BLaER1 treated with 17β-estradiol and CSF1 and Interleukin-3, amounts not matched to agents 10 nM and 100 nM (cell line): ENCODE results near the gene CD300LB.

Experiments
- H3K27ac ChIP-seq, 11 experiments: shearing (Covaris generic); formaldehyde crosslinking; 2 replicates each; pipeline ENCODE4 v1.8.1; 2022
- H3K27me3 ChIP-seq, 11 experiments: shearing (Covaris generic); formaldehyde crosslinking; 2 replicates each; pipeline ENCODE4 v1.8.1; 2022
- H3K36me3 ChIP-seq, 11 experiments: shearing (Covaris generic); formaldehyde crosslinking; 2 replicates each; pipeline ENCODE4 v1.8.1; 2022
- H3K4me1 ChIP-seq, 10 experiments: shearing (Covaris generic); formaldehyde crosslinking; 2 replicates each; pipeline ENCODE4 v1.8.1; 2022
- H3K4me2 ChIP-seq, 11 experiments: shearing (Covaris generic); formaldehyde crosslinking; 2 replicates each; pipeline ENCODE4 v1.8.1; 2022
- H3K4me3 ChIP-seq, 10 experiments: shearing (Covaris generic); formaldehyde crosslinking; 2 replicates each; pipeline ENCODE4 v1.8.1; 2022
- H3K9ac ChIP-seq, 11 experiments: shearing (Covaris generic); formaldehyde crosslinking; 2 replicates each; pipeline ENCODE4 v1.8.1; 2022
- H3K9me3 ChIP-seq, 11 experiments: shearing (Covaris generic); formaldehyde crosslinking; replicated peaks in 1 of 11; 2 replicates each; pipeline ENCODE4 v1.8.1; 2022
- H4K20me1 ChIP-seq, 11 experiments: shearing (Covaris generic); formaldehyde crosslinking; 2 replicates each; pipeline ENCODE4 v1.8.1; 2022
- Cebpa-rat ChIP-seq, 11 experiments: shearing (Covaris generic); IDR thresholded peaks; 2 replicates each; pipeline ENCODE4 v1.8.1; 2022

Gene CD300LB

GRCh38 chr17:74545843-74546230 is 14.6 kb upstream of the CD300LB start, which contains the start of gene CD300C:
TSS of gene CD300C (minus strand) at chr17:74546115. CDS start at chr17:74545782, 333 bp downstream.
- peaks cover 0 to 26% (median 0%) of the 10 kb centered on the region in 11 experiments; a peak in 6 of 22 replicates for H3K36me3 ChIP-seq
- peak within 1 kb of the TSS; percentile 48 to 79 (median 63) for H3K9ac ChIP-seq
- H3K9me3 ChIP-seq = no peaks in the 10 kb centered on the region
- peak within 1 kb of the TSS; percentile 66 to 99 (median 91) for H3K4me2 ChIP-seq
- no peak for TF ChIP-seq Cebpa-rat (IDR thresholded peaks at IDR 0.05)
- H3K4me1 ChIP-seq = peaks cover 50 to 94% (median 72%) of the 10 kb centered on the region in 10 experiments
- peaks cover 0 to 18% (median 0%) of the 10 kb centered on the region in 11 experiments; a peak in 2 of 22 replicates for H4K20me1 ChIP-seq
- H3K4me3 ChIP-seq = peak within 1 kb of the TSS in 6 of 10 experiments; percentile 42 to 73 (median 58); a peak in 13 of 20 replicates
- no peaks in the 10 kb centered on the region for H3K27me3 ChIP-seq
- H3K27ac ChIP-seq = peak within 1 kb of the TSS; percentile 61 to 84 (median 76)

- no peaks in the 10 kb centered on the region for H3K27me3 ChIP-seq
- H3K4me3 ChIP-seq = peak overlapping the region in 6 of 10 experiments; percentile 42 to 73 (median 58); a peak in 12 of 20 replicates
- peak overlapping the region; percentile 61 to 84 (median 76); a peak in 21 of 22 replicates for H3K27ac ChIP-seq
- peaks cover 50 to 88% (median 69%) of the 10 kb centered on the region in 10 experiments for H3K4me1 ChIP-seq
- peaks cover 0 to 32% (median 0%) of the 10 kb centered on the region in 11 experiments; a peak in 6 of 22 replicates for H3K36me3 ChIP-seq
- no peaks in the 10 kb centered on the region for H3K9me3 ChIP-seq
- H3K9ac ChIP-seq = peak overlapping the region; percentile 48 to 79 (median 63)
- H3K4me2 ChIP-seq = peak overlapping the region; percentile 66 to 99 (median 91)
- no peak for TF ChIP-seq Cebpa-rat (IDR thresholded peaks at IDR 0.05)
- peaks cover 0 to 24% (median 0%) of the 10 kb centered on the region in 11 experiments; a peak in 2 of 22 replicates for H4K20me1 ChIP-seq
Observed at GRCh38 chr17:74544991-74545842, 13.9 kb upstream of the CD300LB start.

DNA sequence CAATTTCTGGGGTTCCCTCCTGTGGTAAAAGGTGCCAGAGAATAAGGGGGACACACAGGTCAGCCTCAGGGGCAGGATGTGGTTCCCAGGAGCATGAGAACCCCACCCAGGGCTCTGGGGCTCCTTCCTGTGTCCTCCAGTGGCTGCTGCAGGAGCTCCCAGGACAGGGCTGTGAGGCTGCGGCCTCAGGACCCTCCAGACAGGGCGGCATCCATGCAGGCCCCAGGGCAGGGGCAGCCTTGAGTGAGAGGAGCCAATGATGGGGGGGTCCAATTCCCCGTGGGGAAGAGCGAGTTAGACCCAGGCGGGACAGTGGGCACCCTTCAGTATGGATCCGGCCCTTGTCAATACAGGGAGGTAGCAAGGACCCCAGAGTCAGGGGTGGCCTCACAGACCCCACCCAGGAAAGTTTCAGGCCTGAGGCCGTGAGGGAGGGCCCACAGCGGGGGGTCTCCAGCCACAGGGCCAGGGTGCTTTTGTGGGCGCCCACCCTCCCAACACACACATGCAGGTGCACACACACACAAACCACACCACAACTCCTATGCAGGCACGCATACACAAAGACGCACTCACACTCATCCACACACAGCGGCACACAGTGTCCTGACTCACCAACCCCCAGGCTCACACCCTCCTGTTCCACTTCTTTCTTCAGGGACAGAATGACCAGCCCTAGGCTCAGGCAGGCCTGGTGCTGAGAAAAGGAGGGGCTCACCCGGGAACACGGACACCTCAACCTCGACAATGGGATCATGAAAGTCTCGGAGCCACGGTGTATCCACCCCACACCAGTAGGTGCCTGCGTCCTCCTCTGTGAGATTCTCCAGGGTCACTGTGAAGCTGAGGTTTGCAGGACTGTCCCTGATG is 12.9 kb upstream of the CD300LB start:
- Histone ChIP-seq H3K27ac (peak overlapping the region in 8 of 11 experiments; percentile 70 to 84 (median 82); a peak in 14 of 22 replicates), H4K20me1 (peaks cover 0 to 32% (median 0%) of the 10 kb centered on the region in 11 experiments; a peak in 3 of 22 replicates), H3K9ac (peak overlapping the region in 6 of 11 experiments; percentile 63 to 79 (median 76); a peak in 10 of 22 replicates), H3K36me3 (peaks cover 0 to 35% (median 0%) of the 10 kb centered on the region in 11 experiments; a peak in 6 of 22 replicates), H3K4me2 (peak overlapping the region in 8 of 11 experiments; percentile 77 to 99 (median 98); a peak in 16 of 22 replicates), H3K27me3 (no peaks in the 10 kb centered on the region), H3K4me1 (peaks cover 45 to 82% (median 62%) of the 10 kb centered on the region in 10 experiments), H3K9me3 (no peaks in the 10 kb centered on the region), H3K4me3 (peak overlapping the region in 6 of 10 experiments; percentile 42 to 73 (median 58); a peak in 11 of 20 replicates)
- no peak for TF ChIP-seq Cebpa-rat (IDR thresholded peaks at IDR 0.05)

DNA sequence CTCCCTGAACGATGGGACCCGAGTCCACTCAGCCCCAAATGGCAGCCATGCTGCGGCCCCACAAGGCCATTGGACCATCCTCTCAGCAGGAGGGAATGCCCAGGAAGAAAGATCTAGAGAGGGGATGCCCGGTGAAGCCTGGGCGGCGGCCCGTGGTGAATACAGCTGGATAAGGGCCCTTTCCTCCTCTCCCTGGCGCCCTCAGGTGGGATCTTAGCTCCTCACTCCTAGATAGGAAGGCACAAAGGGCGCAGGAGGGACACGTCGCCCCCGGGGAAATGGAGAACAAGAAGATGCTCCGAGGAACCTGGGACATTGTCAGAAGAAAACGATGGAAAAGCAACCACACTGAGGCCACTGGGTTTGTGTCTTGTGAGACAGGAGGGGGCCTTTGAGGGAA is 12.1 kb upstream of the CD300LB start:
- peak overlapping the region in 3 of 10 experiments; percentile 55 to 73 (median 65); a peak in 4 of 20 replicates for H3K4me3 ChIP-seq
- TF ChIP-seq Cebpa-rat (IDR thresholded peaks at IDR 0.05) = no peak

DNA sequence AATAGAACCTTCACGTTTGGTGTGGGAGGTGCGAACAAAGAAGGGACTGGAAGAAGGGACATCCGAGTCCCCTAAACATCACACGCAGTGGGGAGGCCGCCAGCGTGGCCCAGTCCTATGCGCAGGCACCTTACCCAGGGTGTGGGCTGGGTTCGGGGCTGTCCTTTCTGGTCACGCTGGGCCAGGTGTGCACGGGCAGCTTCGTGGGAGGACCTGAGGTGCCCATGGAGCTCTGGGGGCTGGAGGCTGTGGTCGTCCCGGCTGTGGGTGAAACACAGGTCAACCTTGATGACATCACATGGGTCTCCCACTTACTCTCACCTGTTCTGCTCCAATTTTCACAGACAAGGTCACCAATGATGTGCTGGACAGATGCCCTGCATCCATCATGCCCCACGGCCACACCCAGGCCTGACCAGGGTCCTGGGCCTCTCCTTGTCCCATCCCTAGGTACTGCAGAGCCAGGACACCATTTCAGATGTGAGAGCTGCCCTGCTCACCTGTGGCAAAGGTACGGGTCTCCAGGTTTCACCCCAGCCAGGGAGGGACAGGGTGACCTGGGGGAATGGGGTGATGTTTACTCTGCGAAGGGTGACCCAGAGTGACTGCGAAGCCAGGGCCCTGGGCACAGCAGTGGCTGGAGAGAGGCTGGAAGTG is 11.6 kb upstream of the CD300LB start:
- TF ChIP-seq Cebpa-rat (IDR thresholded peaks at IDR 0.05) = no peak
- H3K4me3 ChIP-seq = peak overlapping the region in 2 of 10 experiments; percentile 65 to 73; a peak in 2 of 20 replicates
- peaks cover 0 to 33% (median 0%) of the 10 kb centered on the region in 11 experiments; a peak in 5 of 22 replicates for H4K20me1 ChIP-seq
- peak overlapping the region in 4 of 11 experiments; percentile 10 to 82 (median 47); a peak in 3 of 22 replicates for H3K27ac ChIP-seq
- peak overlapping the region in 5 of 11 experiments; percentile 98 to 99 (median 99); a peak in 9 of 22 replicates for H3K4me2 ChIP-seq
- peak overlapping the region in 2 of 11 experiments; percentile 74 to 79; a peak in 1 of 22 replicates for H3K9ac ChIP-seq
- H3K27me3 ChIP-seq = peaks cover 0 to 4% (median 0%) of the 10 kb centered on the region in 11 experiments; a peak in 1 of 22 replicates
- H3K4me1 ChIP-seq = peaks cover 33 to 81% (median 51%) of the 10 kb centered on the region in 10 experiments
- peaks cover 0 to 35% (median 0%) of the 10 kb centered on the region in 11 experiments; a peak in 6 of 22 replicates for H3K36me3 ChIP-seq
- H3K9me3 ChIP-seq = no peaks in the 10 kb centered on the region

More for the DNA sequence above, 12.1 kb upstream of the CD300LB start:
- peaks cover 0 to 35% (median 0%) of the 10 kb centered on the region in 11 experiments; a peak in 6 of 22 replicates for H3K36me3 ChIP-seq
- H3K27me3 ChIP-seq = 0 out of 22 replicates have a peak, but pooled peaks cover 0 to 3% (median 0%) of the 10 kb centered on the region in 11 experiments
- peak overlapping the region in 7 of 11 experiments; percentile 77 to 99 (median 98); a peak in 11 of 22 replicates for H3K4me2 ChIP-seq
- H3K27ac ChIP-seq = peak overlapping the region in 5 of 11 experiments; percentile 10 to 84 (median 76); a peak in 7 of 22 replicates
- peaks cover 0 to 33% (median 0%) of the 10 kb centered on the region in 11 experiments; a peak in 3 of 22 replicates for H4K20me1 ChIP-seq
- H3K9ac ChIP-seq = peak overlapping the region in 5 of 11 experiments; percentile 30 to 79 (median 78); a peak in 6 of 22 replicates
- H3K4me1 ChIP-seq = peaks cover 38 to 81% (median 55%) of the 10 kb centered on the region in 10 experiments
- H3K9me3 ChIP-seq = no peaks in the 10 kb centered on the region

GRCh38 chr17:74542166-74542565 is 10.9 kb upstream of the CD300LB start:
- no peak for TF ChIP-seq Cebpa-rat (IDR thresholded peaks at IDR 0.05)
- Histone ChIP-seq H3K27me3 (peaks cover 0 to 4% (median 0%) of the 10 kb centered on the region in 11 experiments; a peak in 1 of 22 replicates), H4K20me1 (peaks cover 0 to 33% (median 0%) of the 10 kb centered on the region in 11 experiments; a peak in 5 of 22 replicates)

More at GRCh38 chr17:74542166-74542565, 10.9 kb upstream of the CD300LB start:
- Histone ChIP-seq H3K4me3 (no peak overlapping the region), H3K36me3 (peaks cover 0 to 35% (median 0%) of the 10 kb centered on the region in 11 experiments; a peak in 6 of 22 replicates), H3K27ac (no peak overlapping the region), H3K9ac (0 out of 22 replicates have a peak overlapping the region, but pooled peaks of 1 of the 11 experiments have one; percentile 30), H3K9me3 (no peaks in the 10 kb centered on the region), H3K4me1 (peaks cover 26 to 81% (median 46%) of the 10 kb centered on the region in 10 experiments), H3K4me2 (peak overlapping the region in 3 of 11 experiments; percentile 6 to 98 (median 26); a peak in 3 of 22 replicates)
